Mucosa of descending colon (tissue), 3 donors: ENCODE measurements around the gene SS18L1. TPM values are rescaled to one million over a fixed set of nuclear protein-coding genes. Genes with fewer than 3 reads are reported as not detected.

Source experiments
- ATAC-seq: fragments of 200-7000 bp; cut with Tn5 transposase; one replicate; pipeline ENCODE4 v1.9.1; 2020; ENCODE audit warnings: mild to moderate bottlenecking, moderate library complexity
- DNase-seq, 3 donors: peaks; one replicate each; pipeline ENCODE4 v3.0.0-alpha.2; 2020
- H3K36me3 ChIP-seq: fragments of 200-600 bp; one replicate; pipeline ENCODE4 v1.8.0; 2021; ENCODE audit warnings: low read depth, mild to moderate bottlenecking
- H3K4me1 ChIP-seq: fragments of 200-600 bp; one replicate; pipeline ENCODE4 v1.8.0; 2021; ENCODE audit warnings: low read depth, mild to moderate bottlenecking
- H3K4me3 ChIP-seq: fragments of 200-600 bp; one replicate; pipeline ENCODE4 v1.8.0; 2021; ENCODE audit warnings: mild to moderate bottlenecking
- H3K9me3 ChIP-seq: fragments of 200-600 bp; one replicate; pipeline ENCODE4 v1.8.0; 2021; ENCODE audit warnings: mild to moderate bottlenecking
- CTCF ChIP-seq: fragments of 200-600 bp; IDR thresholded peaks from one replicate; pipeline ENCODE4 v1.8.0; 2022; ENCODE audit warnings: antibody characterized with exemption, mild to moderate bottlenecking
- intact Hi-C, 2 donors: fragments of 100-400 bp; cut with DNase I in 1 of 2; cut with micrococcal nuclease in 1 of 2; formaldehyde crosslinking; loops; one replicate each; pipeline versions ENCODE4 v1.11.0 to v1.11.1; 2022; cut with DNase I, micrococcal nuclease
- total RNA-seq, 3 donors: library from RNA; stranded (reverse); fragmentation: NEBNext Ultra II Directional in 2 of 3; extraction: Animal tissue kit (Norgen Biotek cat#: 25700) in 2 of 3; gene quantifications; one replicate each; pipeline versions ENCODE4 v1.2.1 to v1.2.4, GENCODE V29; 2021 to 2023
- donor health status: DM: no; HTN: no; CAD: no; lungs with moderate emphysema.
- donor health status: DM: no; HTN: no; CAD: no.
- donor health status: DM: no; HTN: yes; CAD: no.

SS18L1 gene
- total RNA-seq, 3 donors from 2014 or later = 13.2 to 16.0 (median 14.4) TPM

DNA sequence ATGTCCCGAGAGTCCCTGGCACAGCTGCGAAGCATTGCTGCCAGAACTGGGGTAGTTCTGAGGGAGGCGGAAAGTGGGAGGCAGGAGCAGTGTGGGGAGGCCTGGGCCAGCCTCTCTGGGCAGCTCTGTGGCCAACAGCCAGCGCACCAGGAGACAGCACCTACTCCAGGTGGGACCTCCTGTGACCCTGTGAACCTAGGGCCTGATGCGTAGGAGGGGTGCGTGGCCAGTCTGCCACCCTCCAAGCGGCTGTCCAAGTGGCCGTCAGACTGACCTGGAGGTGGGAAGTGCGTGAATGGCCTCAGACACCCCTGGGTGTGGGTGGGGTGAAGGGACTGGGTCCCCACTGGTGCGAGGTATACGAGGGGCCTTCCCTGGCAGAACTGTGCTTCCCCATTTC lies 15.5 kb downstream of the SS18L1 start:
- no peaks in the 10 kb centered on the region for H3K4me1 ChIP-seq
- DNase-seq (no peak), ATAC-seq (no peak)
- no peak for TF ChIP-seq CTCF
- H3K4me3 ChIP-seq = no peak overlapping the region
- H3K9me3 ChIP-seq = no peaks in the 10 kb centered on the region
- no peaks in the 10 kb centered on the region for H3K36me3 ChIP-seq
- intact Hi-C loops = no loop called here

DNA sequence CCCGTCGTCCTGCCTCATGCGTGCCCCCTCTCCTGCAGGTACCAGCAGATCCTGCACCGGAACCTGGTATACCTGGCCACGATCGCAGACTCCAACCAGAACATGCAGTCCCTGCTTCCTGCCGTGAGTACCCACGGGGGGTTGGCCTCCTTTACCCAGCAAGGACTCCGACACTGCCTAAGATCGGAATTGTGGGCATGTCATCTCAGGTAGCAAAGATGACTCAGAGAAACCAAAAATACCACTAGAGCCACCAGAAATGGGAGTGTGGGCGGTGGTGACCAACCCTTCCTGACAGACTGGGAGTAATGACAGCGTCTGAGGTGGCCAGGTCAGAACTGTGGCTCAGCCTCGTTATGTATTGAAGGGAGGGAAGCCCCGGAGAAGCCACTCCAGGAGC lies 16.3 kb downstream of the SS18L1 start:
- Histone ChIP-seq H3K4me3 (no peak overlapping the region), H3K4me1 (no peaks in the 10 kb centered on the region), H3K36me3 (no peaks in the 10 kb centered on the region), H3K9me3 (no peaks in the 10 kb centered on the region)
- DNase-seq (no peak), ATAC-seq (no peak)
- intact Hi-C loops = no loop called here
- no peak for TF ChIP-seq CTCF

DNA sequence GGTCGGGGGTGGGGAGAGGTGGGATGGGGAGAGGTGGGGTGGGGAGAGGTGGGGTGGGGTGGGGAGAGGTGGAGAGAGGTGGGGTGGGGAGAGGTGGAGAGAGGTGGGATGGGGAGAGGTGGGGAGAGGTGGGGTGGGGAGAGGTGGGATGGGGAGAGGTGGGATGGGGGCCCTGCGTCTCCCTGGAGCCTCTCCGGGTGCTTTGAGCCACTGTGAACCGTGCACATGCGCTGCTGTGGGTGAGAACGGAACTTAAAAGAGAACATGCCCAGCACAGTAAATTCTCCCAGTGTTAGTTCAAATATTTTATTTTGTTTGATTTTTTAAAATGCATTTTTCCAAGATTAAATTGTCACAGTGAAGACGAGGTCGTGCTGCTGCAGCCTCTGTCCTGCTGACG lies 16.7 kb downstream of the SS18L1 start:
- no peak for TF ChIP-seq CTCF
- ATAC-seq (no peak), DNase-seq (no peak)
- no peaks in the 10 kb centered on the region for H3K9me3 ChIP-seq
- H3K4me3 ChIP-seq = no peak overlapping the region
- H3K4me1 ChIP-seq = no peaks in the 10 kb centered on the region
- intact Hi-C loops = no loop called here
- H3K36me3 ChIP-seq = no peaks in the 10 kb centered on the region

DNA sequence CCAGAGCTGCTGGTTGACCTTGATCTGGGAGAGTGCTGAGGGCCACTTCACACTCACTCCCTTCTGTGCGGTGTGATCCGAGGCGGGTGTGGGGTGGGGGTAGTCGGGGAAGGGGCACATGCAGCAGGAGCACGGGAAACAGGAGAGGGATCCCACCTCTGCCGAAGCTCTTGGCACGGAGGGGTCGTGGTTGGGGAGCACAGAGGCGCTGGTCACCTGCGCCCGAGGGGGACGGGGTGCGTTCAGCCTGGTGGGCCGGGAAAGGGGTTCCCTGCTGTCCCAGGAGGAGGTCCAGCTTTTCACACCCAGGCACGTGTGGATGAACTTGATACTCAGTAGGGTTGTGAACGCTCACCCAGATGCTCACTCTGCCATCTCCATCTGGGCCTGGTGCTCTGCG lies 17.3 kb downstream of the SS18L1 start:
- H3K4me3 ChIP-seq = no peak overlapping the region
- no peak for ATAC-seq
- H3K4me1 ChIP-seq = no peaks in the 10 kb centered on the region
- no peak for DNase-seq
- no peaks in the 10 kb centered on the region for H3K9me3 ChIP-seq
- no peak for TF ChIP-seq CTCF
- H3K36me3 ChIP-seq = no peaks in the 10 kb centered on the region
- intact Hi-C loops = no loop called here

GRCh38 chr20:62161347-62161746 lies 17.8 kb downstream of the SS18L1 start:
- H3K36me3 ChIP-seq = no peaks in the 10 kb centered on the region
- no peak overlapping the region for H3K4me3 ChIP-seq
- no peak for DNase-seq
- intact Hi-C loops = no loop called here
- no peaks in the 10 kb centered on the region for H3K9me3 ChIP-seq
- TF ChIP-seq CTCF = no peak
- no peak for ATAC-seq
- H3K4me1 ChIP-seq = no peaks in the 10 kb centered on the region

- Histone ChIP-seq H3K36me3 (no peaks in the 10 kb centered on the region), H3K4me1 (no peaks in the 10 kb centered on the region), H3K4me3 (no peak overlapping the region), H3K9me3 (no peaks in the 10 kb centered on the region)
- TF ChIP-seq CTCF = no peak
- intact Hi-C loops = no loop called here
- ATAC-seq = no peak
- no peak for DNase-seq
These were observed 19.4 kb downstream of the SS18L1 start for GRCh38 chr20:62162765-62163484.
